GM21786 (cell line): ENCODE results near the gene RYR1.
"Not testable (repeated sequence)": the region's sequence is repeated elsewhere in the genome, so short reads cannot be mapped to it uniquely, and the experiment has no call there.

Experiments used
- ATAC-seq: cut with Tn5 transposase; IDR thresholded peaks from one replicate; pipeline ENCODE4 v1.9.1; 2021; ENCODE audit not compliant: unreplicated experiment

The RYR1 gene

DNA sequence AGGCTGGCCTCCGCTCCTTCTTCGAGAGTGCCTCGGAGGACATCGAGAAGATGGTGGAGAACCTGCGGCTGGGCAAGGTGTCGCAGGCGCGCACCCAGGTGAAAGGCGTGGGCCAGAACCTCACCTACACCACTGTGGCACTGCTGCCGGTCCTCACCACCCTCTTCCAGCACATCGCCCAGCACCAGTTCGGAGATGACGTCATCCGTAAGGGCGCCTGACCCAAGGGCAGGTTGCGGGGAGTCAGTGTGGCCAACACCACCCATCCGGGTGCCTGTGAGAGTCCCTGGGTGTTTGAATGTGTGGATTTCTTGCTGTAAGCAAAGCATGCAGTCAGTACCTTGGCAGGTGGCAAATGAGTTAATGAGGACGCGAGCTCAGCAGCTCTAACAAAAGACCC, 78.8 kb downstream of the RYR1 start:
- ATAC-seq, result no peak

- ATAC-seq, result not testable (repeated sequence)
These were observed 79.7 kb downstream of the RYR1 start for GRCh38 chr19:38513156-38513555.

DNA sequence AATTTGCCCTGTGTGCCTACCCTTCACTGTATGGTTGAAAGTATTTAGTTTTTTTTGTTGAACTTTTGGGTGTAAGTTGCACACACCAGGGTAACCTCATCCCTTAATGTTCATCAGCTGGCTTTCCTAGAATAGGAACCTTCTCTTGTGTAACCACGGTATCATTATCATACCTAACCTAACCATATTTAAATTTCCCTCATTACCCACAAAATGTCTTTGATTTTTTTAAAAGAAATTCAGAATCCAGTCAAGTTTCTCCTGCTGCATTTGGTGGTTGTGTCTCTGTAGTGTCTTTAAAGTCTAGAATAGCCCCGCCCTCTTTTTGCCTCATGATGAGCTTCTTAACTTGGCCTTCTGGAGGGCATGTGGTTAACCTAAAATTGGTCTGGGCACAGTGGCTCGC, 80.3 kb downstream of the RYR1 start:
- no peak for ATAC-seq

DNA sequence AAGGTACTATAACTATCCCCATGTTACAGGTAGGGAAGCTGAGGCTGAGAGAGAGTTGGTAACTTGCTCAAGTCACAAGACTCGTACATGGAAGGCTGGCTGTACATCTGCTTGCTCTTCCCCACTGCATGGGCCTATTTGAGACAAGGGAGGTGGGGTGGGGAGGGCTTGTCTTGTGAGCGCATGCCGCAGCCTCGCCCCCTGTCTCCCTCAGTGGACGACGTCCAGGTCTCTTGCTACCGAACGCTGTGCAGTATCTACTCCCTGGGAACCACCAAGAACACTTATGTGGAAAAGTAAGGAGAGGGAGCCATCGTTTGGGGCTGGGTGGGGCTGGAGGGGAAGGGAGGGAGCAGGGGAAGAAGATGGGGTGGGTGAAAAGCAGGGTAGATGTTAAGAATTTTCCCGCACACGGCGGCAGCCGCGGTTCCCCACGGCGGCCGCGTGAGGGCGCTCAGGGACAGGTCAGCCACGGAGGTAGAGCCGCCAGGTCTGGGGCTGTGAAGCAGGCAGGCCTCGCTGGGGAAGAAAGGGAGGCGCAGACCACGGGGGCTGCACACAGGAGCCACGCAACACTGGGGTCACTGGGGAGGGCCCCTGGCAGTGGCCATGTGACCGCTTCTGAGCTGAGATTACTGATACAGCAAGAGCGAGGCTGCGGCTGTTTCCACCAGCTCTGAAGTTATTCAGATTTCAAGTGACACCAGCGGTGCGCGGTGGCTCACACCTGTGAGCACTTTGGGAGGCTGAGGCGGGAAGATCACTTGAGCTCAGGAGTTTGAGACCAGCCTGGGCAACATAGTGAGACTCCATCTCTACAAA, 81.5 kb downstream of the RYR1 start:
- no peak for ATAC-seq

- no peak for ATAC-seq
These were observed 82.4 kb downstream of the RYR1 start for GRCh38 chr19:38515896-38516295.

GRCh38 chr19:38516802-38517201, 83.3 kb downstream of the RYR1 start:
- ATAC-seq, result no peak

- ATAC-seq, result no peak
These were observed 83.8 kb downstream of the RYR1 start for GRCh38 chr19:38517321-38517720.

DNA sequence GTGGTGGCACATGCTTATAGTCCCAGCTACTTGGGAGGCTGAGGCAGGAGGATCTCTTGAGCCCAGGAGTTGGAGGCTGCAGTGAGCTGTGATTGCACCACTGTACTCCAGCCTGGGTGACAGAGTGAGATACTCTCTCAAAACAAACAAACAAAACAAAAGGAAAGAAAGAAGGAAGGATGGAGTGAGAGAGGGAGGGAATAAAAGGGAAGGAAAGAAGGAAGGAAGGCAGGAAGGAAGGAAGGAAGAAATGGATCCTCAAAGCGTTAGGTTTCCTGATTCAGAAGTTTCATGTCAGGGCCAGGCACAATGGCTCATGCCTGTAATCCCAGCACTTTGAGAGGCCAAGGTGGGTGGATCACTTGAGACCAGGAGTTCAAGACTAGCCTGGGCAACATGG, 84.5 kb downstream of the RYR1 start:
- not testable (repeated sequence) for ATAC-seq

DNA sequence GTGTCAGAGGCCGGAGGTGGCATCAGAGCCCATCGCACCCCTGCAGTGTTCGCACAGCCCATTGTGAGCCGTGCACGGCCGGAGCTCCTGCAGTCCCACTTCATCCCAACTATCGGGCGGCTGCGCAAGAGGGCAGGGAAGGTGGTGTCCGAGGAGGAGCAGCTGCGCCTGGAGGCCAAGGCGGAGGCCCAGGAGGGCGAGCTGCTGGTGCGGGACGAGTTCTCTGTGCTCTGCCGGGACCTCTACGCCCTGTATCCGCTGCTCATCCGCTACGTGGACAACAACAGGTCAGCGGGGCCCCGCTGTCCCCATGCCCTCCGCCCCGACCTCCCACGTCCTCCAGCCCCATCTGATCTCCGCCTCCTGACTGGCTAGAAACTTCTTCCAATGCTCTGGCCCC, 85.7 kb downstream of the RYR1 start:
- ATAC-seq, result no peak

DNA sequence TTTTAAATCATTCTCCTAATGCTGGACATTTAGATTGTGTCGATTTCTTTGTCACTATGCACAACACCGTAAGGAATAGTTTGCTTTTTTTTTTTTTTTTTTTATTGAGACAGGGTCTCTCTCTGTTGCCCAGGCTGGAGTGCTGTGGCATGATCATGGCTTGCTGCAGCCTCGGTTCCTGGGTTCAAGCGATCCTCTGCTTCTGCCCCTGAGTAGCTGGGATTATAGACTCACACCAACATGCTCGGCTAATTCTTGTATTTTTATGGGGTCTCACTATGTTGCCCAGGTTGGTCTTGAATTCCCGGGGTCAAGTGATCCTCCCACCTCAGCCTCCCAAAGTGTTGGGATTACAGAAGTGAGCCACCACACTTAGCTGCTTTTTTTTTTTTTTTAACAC, 86.5 kb downstream of the RYR1 start:
- ATAC-seq, result no peak

GRCh38 chr19:38522915-38523314, 89.4 kb downstream of the RYR1 start:
- no peak for ATAC-seq

DNA sequence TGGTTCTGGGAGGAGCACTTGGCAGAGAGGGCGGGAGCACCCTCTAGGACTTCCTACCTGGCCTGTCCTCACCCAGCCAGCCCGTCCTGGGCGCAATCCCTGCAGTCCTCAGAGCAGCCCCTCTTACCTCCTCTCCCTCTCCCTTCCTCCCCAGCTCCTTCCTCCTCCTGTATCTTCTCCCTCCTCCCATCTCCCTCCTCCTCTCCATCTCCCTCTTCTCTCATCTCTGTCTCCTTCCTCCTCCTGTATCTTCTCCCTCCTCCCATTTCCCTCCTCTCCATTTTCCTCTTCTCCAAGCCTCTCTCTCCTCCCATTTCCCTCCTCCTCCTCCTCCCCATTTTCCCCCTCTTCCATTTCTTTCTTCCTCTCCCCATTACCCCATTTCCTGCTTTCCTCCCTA, 89.8 kb downstream of the RYR1 start:
- ATAC-seq, result no peak

DNA sequence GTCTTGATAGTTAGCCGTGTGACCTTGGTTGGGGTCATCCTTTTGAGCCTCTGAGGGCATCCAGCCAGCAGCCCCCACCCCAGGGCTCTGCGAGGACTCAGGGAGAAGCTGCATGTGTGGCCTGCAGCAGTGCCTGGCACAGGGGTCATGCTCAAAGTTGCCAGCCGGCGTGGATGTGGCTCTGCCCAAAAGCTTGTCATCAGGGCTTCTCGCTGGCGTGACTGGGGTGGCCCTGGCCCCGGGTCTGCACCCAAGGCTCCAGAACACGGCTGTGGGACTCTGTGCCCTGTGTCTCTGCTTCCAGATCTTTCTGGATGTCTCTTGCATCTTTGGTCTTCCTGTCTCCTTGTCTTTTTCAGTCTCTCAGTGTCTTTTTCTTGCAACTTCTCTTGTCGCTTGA, 90.9 kb downstream of the RYR1 start:
- ATAC-seq, result no peak

DNA sequence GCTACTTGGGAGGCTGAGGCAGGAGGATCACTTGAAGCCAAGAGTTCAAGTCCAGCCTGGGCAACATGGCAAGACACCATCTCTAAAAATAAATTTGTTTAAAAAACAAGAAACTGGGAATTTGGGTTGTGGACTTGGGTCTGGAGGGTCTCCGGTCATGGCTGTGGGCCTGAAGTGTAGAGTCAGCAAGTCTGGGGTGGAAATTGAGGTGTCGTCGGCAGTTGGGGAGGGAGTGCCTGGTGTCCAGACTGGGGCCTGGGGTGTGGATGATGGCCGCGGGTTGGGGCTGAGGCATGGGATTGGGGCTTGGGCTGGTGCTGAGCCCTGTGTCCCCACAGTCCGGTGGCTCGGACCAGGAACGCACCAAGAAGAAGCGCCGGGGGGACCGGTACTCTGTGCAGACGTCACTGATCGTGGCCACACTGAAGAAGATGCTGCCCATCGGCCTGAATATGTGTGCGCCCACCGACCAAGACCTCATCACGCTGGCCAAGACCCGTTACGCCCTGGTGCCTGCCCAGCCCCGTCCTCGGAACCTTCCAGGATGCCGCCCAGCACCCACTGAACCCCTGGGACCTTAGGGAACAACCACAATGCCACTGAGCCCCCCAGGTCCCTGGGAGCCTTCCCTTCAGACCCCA, 91.6 kb downstream of the RYR1 start:
- ATAC-seq, result no peak

DNA sequence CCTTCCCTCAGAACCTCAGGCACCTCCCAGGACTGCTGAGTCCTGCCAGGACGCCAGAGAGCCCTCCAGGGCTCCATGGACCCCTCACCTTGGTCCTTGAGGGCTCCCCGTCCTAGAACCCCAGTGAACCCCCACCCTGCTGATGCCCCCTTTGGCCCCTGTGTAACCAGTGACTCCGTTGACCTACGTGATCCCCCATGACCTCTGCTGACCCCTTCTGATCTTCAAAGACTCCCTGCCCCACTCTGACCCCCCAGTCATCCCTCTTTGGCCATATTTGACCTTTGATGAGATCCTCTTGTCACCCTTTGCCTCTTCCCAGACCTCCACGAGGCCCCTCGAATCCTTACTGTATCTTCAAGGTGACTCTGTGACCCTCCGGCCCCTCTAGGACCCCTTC, 92.9 kb downstream of the RYR1 start:
- ATAC-seq, result no peak

GRCh38 chr19:38527466-38528136, 94.1 kb downstream of the RYR1 start:
- ATAC-seq, result no peak

DNA sequence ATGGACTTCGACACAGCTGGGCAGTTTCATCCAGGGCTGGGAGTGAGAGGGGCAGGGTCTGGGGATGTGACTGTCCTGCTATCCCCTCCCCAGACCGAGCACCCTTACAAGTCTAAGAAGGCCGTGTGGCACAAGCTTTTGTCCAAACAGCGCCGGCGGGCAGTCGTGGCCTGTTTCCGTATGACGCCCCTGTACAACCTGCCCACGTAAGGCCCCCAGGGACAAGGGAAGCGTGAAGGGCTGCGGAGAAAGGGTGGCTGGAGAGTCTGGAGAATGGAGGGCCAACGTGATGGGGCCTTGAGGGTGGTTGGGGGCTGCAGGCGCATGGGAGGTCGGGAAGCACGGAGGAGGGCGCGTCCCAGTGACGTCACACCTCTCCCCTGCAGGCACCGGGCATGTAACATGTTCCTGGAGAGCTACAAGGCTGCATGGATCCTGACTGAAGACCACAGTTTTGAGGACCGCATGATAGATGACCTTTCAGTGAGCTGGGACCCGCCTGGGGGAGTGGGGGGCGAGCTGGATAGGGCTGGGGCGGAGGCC, 94.8 kb downstream of the RYR1 start:
- ATAC-seq, result no peak

DNA sequence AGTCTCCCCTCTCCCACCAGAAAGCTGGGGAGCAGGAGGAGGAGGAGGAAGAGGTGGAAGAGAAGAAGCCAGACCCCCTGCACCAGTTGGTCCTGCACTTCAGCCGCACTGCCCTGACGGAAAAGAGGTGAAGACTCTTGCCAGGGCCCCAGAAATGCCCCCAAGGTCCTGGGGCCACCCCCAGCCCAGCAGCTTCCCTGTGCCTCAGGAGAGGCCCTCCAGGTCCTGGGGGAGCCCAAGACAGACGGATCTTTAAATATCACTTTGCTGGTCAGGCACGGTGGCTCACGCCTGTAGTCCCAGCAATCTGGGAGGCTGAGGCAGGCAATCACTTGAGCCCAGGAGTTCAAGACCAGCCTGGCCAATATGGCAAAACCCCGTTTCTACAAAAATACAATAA, 95.4 kb downstream of the RYR1 start:
- no peak for ATAC-seq

- no peak for ATAC-seq
These were observed 98.0 kb downstream of the RYR1 start for GRCh38 chr19:38531515-38531914.

DNA sequence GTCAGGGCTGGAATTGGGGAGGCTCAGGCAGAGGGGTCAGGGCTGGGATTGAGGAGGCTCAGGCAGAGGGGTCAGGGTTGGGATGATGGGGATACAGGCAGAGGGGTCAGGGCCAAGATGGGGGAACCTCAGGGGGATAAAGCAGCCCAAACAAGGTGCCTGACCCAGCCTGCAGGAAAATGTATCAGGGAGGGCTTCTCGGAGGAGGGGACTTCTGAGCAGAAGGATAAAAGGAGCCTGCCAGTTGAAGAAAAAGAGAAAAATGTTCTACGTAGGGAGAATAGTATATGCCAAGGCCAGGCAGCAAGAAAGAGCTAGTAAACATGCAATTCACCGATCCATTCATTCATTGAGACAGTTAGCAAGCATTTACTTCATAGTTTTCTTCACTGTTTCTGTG, 99.4 kb downstream of the RYR1 start:
- no peak for ATAC-seq

- no peak for ATAC-seq
These were observed 101.1 kb downstream of the RYR1 start for GRCh38 chr19:38534574-38534973.

DNA sequence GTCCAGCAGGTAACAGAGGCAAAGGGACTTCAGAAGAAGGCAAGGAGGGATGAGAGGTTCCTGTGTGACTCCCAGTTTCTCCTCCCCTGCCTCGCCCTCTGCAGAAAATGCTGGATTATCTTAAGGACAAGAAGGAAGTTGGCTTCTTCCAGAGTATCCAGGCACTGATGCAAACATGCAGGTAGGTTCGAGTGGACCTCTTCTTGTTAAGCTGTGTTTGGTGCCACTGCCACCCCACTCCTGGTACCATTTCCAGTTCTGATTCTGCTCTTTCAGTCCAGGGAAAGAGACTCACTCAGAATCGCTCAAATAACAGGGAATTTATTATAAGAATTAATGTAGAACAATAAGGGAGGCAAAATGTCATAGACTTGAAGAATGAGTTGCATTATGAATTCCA, 101.7 kb downstream of the RYR1 start:
- no peak for ATAC-seq
